MM.1S (cell line): ENCODE results near the gene PLEKHH3.

Source experiments
- DNase-seq: peaks from one replicate; pipeline ENCODE4 v3.0.0-alpha.2; 2015
- H2AFZ ChIP-seq: fragments of 300-600 bp; sonication (generic); 2 replicates; pipeline ENCODE4 v1.6.0; 2016; ENCODE audit warnings: antibody characterized with exemption, low read length
- H3F3A ChIP-seq: fragments of 300-600 bp; sonication (generic); 2 replicates; pipeline ENCODE4 v1.6.1; 2016; ENCODE audit warnings: mild to moderate bottlenecking, antibody characterized with exemption, low read length, moderate library complexity, mixed read lengths; ENCODE audit not compliant: insufficient read depth
- H3K27ac ChIP-seq: fragments of 300-600 bp; sonication (generic); 2 replicates; pipeline ENCODE4 v1.5.1; 2016; ENCODE audit warnings: mild to moderate bottlenecking, low read length
- H3K27me3 ChIP-seq: fragments of 300-600 bp; sonication (generic); replicated peaks from 2 replicates; pipeline ENCODE4 v1.6.0; 2016; ENCODE audit warnings: low read length; ENCODE audit not compliant: insufficient read depth
- H3K36me3 ChIP-seq: fragments of 300-600 bp; sonication (generic); replicated peaks from 2 replicates; pipeline ENCODE4 v1.6.1; 2016; ENCODE audit warnings: mild to moderate bottlenecking, low read length, mixed read lengths; ENCODE audit not compliant: insufficient read depth
- H3K4me1 ChIP-seq: fragments of 300-600 bp; sonication (generic); 2 replicates; pipeline ENCODE4 v1.6.1; 2016; ENCODE audit warnings: low read length, mixed read lengths
- H3K4me2 ChIP-seq: fragments of 300-600 bp; sonication (generic); 2 replicates; pipeline ENCODE4 v1.6.0; 2016; ENCODE audit warnings: low read depth, low read length
- H3K4me3 ChIP-seq: fragments of 300-600 bp; sonication (generic); 2 replicates; pipeline ENCODE4 v1.5.1; 2016; ENCODE audit warnings: low read length, mixed read lengths
- H3K79me2 ChIP-seq: fragments of 300-600 bp; sonication (generic); 2 replicates; pipeline ENCODE4 v1.6.1; 2016; ENCODE audit warnings: mixed run types, low read length, mixed read lengths
- H3K9ac ChIP-seq: fragments of 300-600 bp; sonication (generic); 2 replicates; pipeline ENCODE4 v1.6.1; 2016; ENCODE audit warnings: low read length, mixed read lengths
- H3K9me2 ChIP-seq: fragments of 300-600 bp; sonication (generic); replicated peaks from 2 replicates; pipeline ENCODE4 v1.6.1; 2016; ENCODE audit warnings: mild to moderate bottlenecking, low read length, mixed read lengths; ENCODE audit not compliant: insufficient read depth
- H3K9me3 ChIP-seq: fragments of 300-600 bp; sonication (generic); replicated peaks from 2 replicates; pipeline ENCODE4 v1.6.1; 2016; ENCODE audit warnings: mild to moderate bottlenecking, low read length, mixed read lengths; ENCODE audit not compliant: insufficient read depth
- H4K20me1 ChIP-seq: fragments of 300-600 bp; sonication (generic); 2 replicates; pipeline ENCODE4 v1.6.1; 2016; ENCODE audit warnings: mild to moderate bottlenecking, low read length, moderate library complexity, mixed read lengths; ENCODE audit not compliant: insufficient read depth
- EZH2 ChIP-seq: fragments of 300-600 bp; sonication (generic); optimal IDR thresholded peaks from 2 replicates; pipeline ENCODE3; 2017; ENCODE audit warnings: low read depth, mild to moderate bottlenecking, antibody characterized with exemption, low read length, mixed read lengths
- EZH2phosphoT487 ChIP-seq: fragments of 300-600 bp; sonication (generic); IDR thresholded peaks from 2 replicates; pipeline ENCODE4 v1.6.1; 2018; ENCODE audit warnings: antibody characterized with exemption, low read length
- TF ChIP-seq, protein P1 (sequence below): fragments of 300-600 bp; sonication (generic); IDR thresholded peaks from 2 replicates; pipeline ENCODE4 v1.5.1; 2016; ENCODE audit warnings: antibody characterized with exemption, low read length, mixed read lengths

The PLEKHH3 gene

DNA sequence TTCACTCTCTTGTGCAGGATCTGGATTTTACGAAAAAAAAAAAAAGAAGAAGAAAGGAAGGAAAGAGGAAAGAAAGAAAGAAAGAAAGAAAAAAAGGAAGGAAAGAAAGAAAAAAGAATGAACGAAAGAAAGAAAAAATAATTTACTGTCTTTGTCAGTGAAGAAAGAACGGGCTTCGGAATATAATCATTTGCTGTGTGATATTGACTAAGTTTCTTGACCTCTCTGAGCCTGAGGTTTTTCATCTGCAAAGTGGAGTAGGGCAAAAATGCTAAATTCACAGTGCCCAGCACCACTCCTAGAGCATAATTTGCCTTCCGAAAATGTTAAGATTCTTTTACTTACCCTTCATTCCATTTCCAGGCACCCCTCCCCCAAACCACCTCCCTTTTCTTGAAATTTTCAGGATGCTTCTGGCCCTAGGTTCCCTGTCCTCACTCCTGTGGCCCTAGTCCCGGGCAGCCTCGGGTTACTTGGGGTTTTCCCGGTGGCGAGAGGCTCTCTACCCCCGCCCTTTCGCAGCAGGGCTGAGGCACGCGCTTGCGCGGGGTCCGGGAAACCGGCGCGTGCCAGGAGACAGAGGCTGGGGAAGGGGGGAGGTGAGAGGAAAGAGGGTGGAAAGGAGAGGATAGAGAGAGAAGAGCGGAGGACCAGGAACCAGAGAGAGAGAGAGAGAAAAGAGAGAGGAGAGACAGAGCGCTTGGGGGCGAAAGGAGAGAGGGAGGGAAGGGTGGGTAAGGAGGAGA is 5.4 kb upstream of the PLEKHH3 start, which contains the start of gene CNTNAP1:
CNTNAP1 (plus strand) TSS at position 556 of the 746 bp plus-strand sequence. CDS start 299 bp downstream, outside the sequence.
- Histone ChIP-seq H3K36me3 (no peaks in the 10 kb centered on the region), H4K20me1 (no peaks in the 10 kb centered on the region), H3F3A (peaks cover 33% of the 10 kb centered on the region), H3K27ac (peak within 1 kb of the TSS; percentile 76), H3K4me3 (peak within 1 kb of the TSS; percentile 95), H3K9ac (peak within 1 kb of the TSS; percentile 70), H3K4me1 (peaks cover 18% of the 10 kb centered on the region), H3K79me2 (peaks cover 15% of the 10 kb centered on the region), H3K4me2 (peak within 1 kb of the TSS; percentile 100), H3K27me3 (no peaks in the 10 kb centered on the region), H2AFZ (peak within 1 kb of the TSS; percentile 93), H3K9me3 (no peaks in the 10 kb centered on the region), H3K9me2 (no peaks in the 10 kb centered on the region)
- TF ChIP-seq EZH2phosphoT487 (no peak), EZH2 (no peak)
- TF ChIP-seq, protein P1, sequence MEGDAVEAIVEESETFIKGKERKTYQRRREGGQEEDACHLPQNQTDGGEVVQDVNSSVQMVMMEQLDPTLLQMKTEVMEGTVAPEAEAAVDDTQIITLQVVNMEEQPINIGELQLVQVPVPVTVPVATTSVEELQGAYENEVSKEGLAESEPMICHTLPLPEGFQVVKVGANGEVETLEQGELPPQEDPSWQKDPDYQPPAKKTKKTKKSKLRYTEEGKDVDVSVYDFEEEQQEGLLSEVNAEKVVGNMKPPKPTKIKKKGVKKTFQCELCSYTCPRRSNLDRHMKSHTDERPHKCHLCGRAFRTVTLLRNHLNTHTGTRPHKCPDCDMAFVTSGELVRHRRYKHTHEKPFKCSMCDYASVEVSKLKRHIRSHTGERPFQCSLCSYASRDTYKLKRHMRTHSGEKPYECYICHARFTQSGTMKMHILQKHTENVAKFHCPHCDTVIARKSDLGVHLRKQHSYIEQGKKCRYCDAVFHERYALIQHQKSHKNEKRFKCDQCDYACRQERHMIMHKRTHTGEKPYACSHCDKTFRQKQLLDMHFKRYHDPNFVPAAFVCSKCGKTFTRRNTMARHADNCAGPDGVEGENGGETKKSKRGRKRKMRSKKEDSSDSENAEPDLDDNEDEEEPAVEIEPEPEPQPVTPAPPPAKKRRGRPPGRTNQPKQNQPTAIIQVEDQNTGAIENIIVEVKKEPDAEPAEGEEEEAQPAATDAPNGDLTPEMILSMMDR, result no peak
- peak; percentile 60 for DNase-seq

DNA sequence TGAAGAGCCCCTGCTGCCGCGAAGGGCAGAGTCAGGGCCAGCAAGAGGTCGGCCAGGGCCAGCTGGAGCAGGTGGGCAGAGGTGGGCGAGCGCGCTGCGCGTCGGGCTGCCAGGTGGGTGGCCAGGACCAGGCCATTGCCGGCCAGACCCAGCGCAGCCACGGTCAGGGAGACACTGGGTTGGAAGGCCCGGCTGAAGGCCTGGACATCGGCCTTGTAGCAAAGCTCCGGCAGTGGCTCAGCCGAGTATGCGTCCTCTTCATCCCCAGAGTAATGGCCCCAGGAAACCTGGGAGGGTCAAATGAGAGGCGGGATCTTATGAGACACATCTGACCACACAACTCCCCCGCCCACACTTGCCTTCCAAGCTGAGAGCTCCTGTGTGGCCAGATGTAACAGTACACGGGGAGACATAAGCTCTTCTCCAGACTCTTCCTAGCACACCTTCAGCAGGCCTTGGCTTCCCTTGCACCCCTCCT is 3.6 kb upstream of the PLEKHH3 start:
- peaks cover 36% of the 10 kb centered on the region for H3F3A ChIP-seq
- H3K27me3 ChIP-seq, result no peaks in the 10 kb centered on the region
- H3K4me1 ChIP-seq, result peaks cover 18% of the 10 kb centered on the region
- peak; percentile 7 for DNase-seq
- H3K9ac ChIP-seq, result peak overlapping the region; percentile 83; the same call in 1 of the 2 replicates
- no peaks in the 10 kb centered on the region for H4K20me1 ChIP-seq
- peak overlapping the region; percentile 84; the same call in 1 of the 2 replicates for H2AFZ ChIP-seq
- peak overlapping the region; percentile 93; the same call in 1 of the 2 replicates for H3K27ac ChIP-seq
- H3K4me3 ChIP-seq, result peak overlapping the region; percentile 62
- peak overlapping the region; percentile 90 for H3K4me2 ChIP-seq
- no peaks in the 10 kb centered on the region for H3K36me3 ChIP-seq
- peaks cover 30% of the 10 kb centered on the region for H3K79me2 ChIP-seq
- no peaks in the 10 kb centered on the region for H3K9me3 ChIP-seq
- no peaks in the 10 kb centered on the region for H3K9me2 ChIP-seq
- TF ChIP-seq, protein P1, result no peak
- TF ChIP-seq EZH2, result no peak
- TF ChIP-seq EZH2phosphoT487, result no peak

DNA sequence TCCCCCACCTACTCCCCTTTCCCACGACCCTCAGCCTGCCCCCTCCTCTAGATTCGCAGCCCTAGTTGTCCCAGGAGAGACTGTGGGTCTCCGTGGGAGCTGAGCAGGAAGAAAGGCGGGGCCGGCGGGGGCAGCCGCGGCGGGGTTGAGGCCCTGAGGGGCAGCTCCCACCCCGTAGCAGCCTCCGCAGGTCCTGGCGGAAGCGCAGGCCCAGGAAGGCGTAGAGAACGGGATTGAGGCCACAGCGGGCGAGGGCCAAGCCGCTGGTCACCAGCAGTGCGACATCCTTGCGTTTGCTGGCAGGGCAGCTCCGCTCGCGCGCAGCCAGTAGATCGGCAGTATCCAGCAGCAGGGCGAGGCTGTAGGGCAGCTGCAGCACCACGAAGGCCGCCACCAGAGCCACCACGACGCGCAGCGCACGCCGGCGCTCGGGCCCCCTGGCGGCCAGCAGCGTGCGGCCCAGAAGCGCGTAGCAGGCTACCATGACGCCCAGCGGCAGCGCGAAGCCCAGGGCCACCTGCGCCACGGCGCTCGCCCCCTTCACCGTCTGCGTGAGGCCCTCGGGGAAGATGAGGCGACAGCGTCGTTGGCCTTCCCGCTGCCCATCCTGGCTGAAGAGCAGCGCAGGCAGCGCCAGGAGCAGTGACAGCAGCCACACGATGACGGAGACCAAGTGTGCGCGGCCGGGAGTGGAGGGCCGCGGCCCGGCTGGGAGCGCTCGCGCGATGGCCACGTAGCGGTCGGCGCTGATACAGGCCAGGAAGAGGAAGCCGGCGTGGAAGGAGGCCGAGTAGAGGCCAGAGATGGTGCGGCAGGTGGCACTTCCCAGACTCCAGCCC is 2.9 kb upstream of the PLEKHH3 start:
- H2AFZ ChIP-seq, result peak overlapping the region; percentile 84
- no peaks in the 10 kb centered on the region for H3K9me3 ChIP-seq
- H3K4me1 ChIP-seq, result peaks cover 19% of the 10 kb centered on the region
- H3K9me2 ChIP-seq, result no peaks in the 10 kb centered on the region
- peak overlapping the region; percentile 62 for H3K4me3 ChIP-seq
- H3K27me3 ChIP-seq, result no peaks in the 10 kb centered on the region
- TF ChIP-seq, protein P1, result peak; percentile 88
- no peak for TF ChIP-seq EZH2phosphoT487
- no peaks in the 10 kb centered on the region for H3K36me3 ChIP-seq
- no peaks in the 10 kb centered on the region for H4K20me1 ChIP-seq
- peak overlapping the region; percentile 93 for H3K27ac ChIP-seq
- H3K9ac ChIP-seq, result peak overlapping the region; percentile 83
- H3F3A ChIP-seq, result peaks cover 36% of the 10 kb centered on the region
- peak; percentile 87 for DNase-seq
- peak overlapping the region; percentile 90 for H3K4me2 ChIP-seq
- H3K79me2 ChIP-seq, result peaks cover 36% of the 10 kb centered on the region
